ENCODE measurements around the gene ZBTB22. TPM values are rescaled to one million over a fixed set of nuclear protein-coding genes. Genes with fewer than 3 reads are reported as not detected.

Gene ZBTB22
- total RNA-seq, 1 donor from 2014 or later, result 13.3 TPM

GRCh38 chr6:33314515-33314942, 3.0 kb downstream of the ZBTB22 start:
- no peaks in the 10 kb centered on the region for H3K27me3 ChIP-seq (ENCODE audit: low read depth)
- peaks cover 20% of the 10 kb centered on the region for H3K36me3 ChIP-seq
- intact Hi-C loops (cut with micrococcal nuclease), result no loop called here
- H3K4me3 ChIP-seq, result peak overlapping the region; percentile 88
- H3K4me1 ChIP-seq, result peaks cover 88% of the 10 kb centered on the region
- peak overlapping the region; percentile 96 for H3K27ac ChIP-seq (replicated peaks)
- no peak for TF ChIP-seq CTCF (IDR thresholded peaks at IDR 0.05; ENCODE audit: borderline replicate concordance)
- DNase-seq, result peak; percentile 60
- no peaks in the 10 kb centered on the region for H3K9me3 ChIP-seq (replicated peaks)

- peak within 1 kb of the TSS; percentile 88 for H3K4me3 ChIP-seq
- intact Hi-C loops (cut with micrococcal nuclease), result no loop called here
- TF ChIP-seq CTCF (IDR thresholded peaks at IDR 0.05; ENCODE audit: borderline replicate concordance), result no peak
Observed at GRCh38 chr6:33313709-33314514, 3.6 kb downstream of the ZBTB22 start, which contains the start of gene TAPBP. Gene TAPBP, minus strand, starts transcription at chr6:33314078. Its CDS starts 37 bp downstream, at chr6:33314041.

GRCh38 chr6:33313105-33313708, 4.3 kb downstream of the ZBTB22 start:
- peaks cover 75% of the 10 kb centered on the region for H3K4me1 ChIP-seq

More at GRCh38 chr6:33313709-33314514, 3.6 kb downstream of the ZBTB22 start, which contains the start of gene TAPBP:
- Histone ChIP-seq H3K36me3 (peaks cover 14% of the 10 kb centered on the region), H3K27ac (replicated peaks) (peak within 1 kb of the TSS; percentile 96), H3K27me3 (ENCODE audit: low read depth) (no peaks in the 10 kb centered on the region), H3K4me1 (peaks cover 82% of the 10 kb centered on the region), H3K9me3 (replicated peaks) (no peaks in the 10 kb centered on the region)
- peak; percentile 56 for DNase-seq

GRCh38 chr6:33312361-33313104, 5.0 kb downstream of the ZBTB22 start:
- Histone ChIP-seq H3K9me3 (replicated peaks) (no peaks in the 10 kb centered on the region), H3K4me1 (peaks cover 70% of the 10 kb centered on the region), H3K27ac (replicated peaks) (peak overlapping the region; percentile 96), H3K27me3 (ENCODE audit: low read depth) (no peaks in the 10 kb centered on the region), H3K36me3 (peaks cover 10% of the 10 kb centered on the region), H3K4me3 (peak overlapping the region; percentile 88)
- TF ChIP-seq CTCF (IDR thresholded peaks at IDR 0.05; ENCODE audit: borderline replicate concordance), result no peak
- DNase-seq, result peak; percentile 40
- intact Hi-C loops (cut with micrococcal nuclease), result no loop called here

More at GRCh38 chr6:33313105-33313708, 4.3 kb downstream of the ZBTB22 start:
- peak; percentile 62 for DNase-seq
- Histone ChIP-seq H3K36me3 (peaks cover 10% of the 10 kb centered on the region), H3K27me3 (ENCODE audit: low read depth) (no peaks in the 10 kb centered on the region), H3K4me3 (peak overlapping the region; percentile 88), H3K27ac (replicated peaks) (peak overlapping the region; percentile 96), H3K9me3 (replicated peaks) (no peaks in the 10 kb centered on the region)
- TF ChIP-seq CTCF (IDR thresholded peaks at IDR 0.05; ENCODE audit: borderline replicate concordance), result no peak
- intact Hi-C loops (cut with micrococcal nuclease), result no loop called here

GRCh38 chr6:33306356-33306755, 11.2 kb downstream of the ZBTB22 start:
- intact Hi-C loops (cut with micrococcal nuclease), result no loop called here
- no peak for TF ChIP-seq CTCF (IDR thresholded peaks at IDR 0.05; ENCODE audit: borderline replicate concordance)
- Histone ChIP-seq H3K9me3 (replicated peaks) (no peaks in the 10 kb centered on the region), H3K4me3 (no peak overlapping the region), H3K27me3 (ENCODE audit: low read depth) (no peaks in the 10 kb centered on the region), H3K27ac (replicated peaks) (no peak overlapping the region), H3K4me1 (peaks cover 35% of the 10 kb centered on the region), H3K36me3 (peaks cover 47% of the 10 kb centered on the region)
- no peak for DNase-seq
